Upper lobe of left lung (tissue), 6 donors: Measurements from ENCODE around the gene BLMH. TPM values are rescaled to one million over a fixed set of nuclear protein-coding genes. Genes with fewer than 3 reads are reported as not detected.

Experiments
- ATAC-seq, 2 donors: fragments of 200-7000 bp; cut with Tn5 transposase; one replicate each; pipeline ENCODE4 v1.9.1; 2022; ENCODE audit warnings: mild to moderate bottlenecking in 2 of 2, moderate library complexity in 2 of 2; ENCODE audit not compliant: low FRiP score in 2 of 2
- DNase-seq, 2 donors: peaks; one replicate each; pipeline ENCODE4 v3.0.0-alpha.2; 2019 to 2020
- H3K27ac ChIP-seq, 4 donors: fragments of 200-600 bp; sonication (generic); one replicate each; pipeline ENCODE4 v1.5.1; 2016 to 2019
- H3K27me3 ChIP-seq, 4 donors: fragments of 200-600 bp; sonication (generic); one replicate each; pipeline ENCODE4 v1.5.1; 2017 to 2019
- H3K36me3 ChIP-seq, 4 donors: fragments of 200-600 bp; sonication (generic); one replicate each; pipeline ENCODE4 v1.5.1; 2016 to 2019
- H3K4me1 ChIP-seq, 4 donors: fragments of 200-600 bp; sonication (generic); one replicate each; pipeline ENCODE4 v1.5.1; 2018 to 2019
- H3K4me3 ChIP-seq, 4 donors: fragments of 200-600 bp; sonication (generic); one replicate each; pipeline ENCODE4 v1.5.1; 2017 to 2019; ENCODE audit warnings: mild to moderate bottlenecking in 2 of 4, moderate library complexity in 1 of 4
- H3K9me3 ChIP-seq, 4 donors: fragments of 200-600 bp; sonication (generic); one replicate each; pipeline ENCODE4 v1.5.1; 2018 to 2019
- EP300 ChIP-seq, 4 donors: sonication (generic); formaldehyde crosslinking; IDR thresholded peaks; one replicate each; pipeline ENCODE4 v1.5.1; 2017; ENCODE audit warnings: antibody characterized with exemption in 4 of 4, control low read depth in 2 of 4
- POLR2A ChIP-seq, 4 donors: fragments of 450-650 bp; IDR thresholded peaks; one replicate each; pipeline ENCODE4 v1.5.1; 2016 to 2017; ENCODE audit warnings: antibody characterized with exemption in 4 of 4, mild to moderate bottlenecking in 2 of 4
- POLR2AphosphoS5 ChIP-seq, 2 donors: sonication (generic); formaldehyde crosslinking; IDR thresholded peaks; one replicate each; pipeline ENCODE4 v1.5.1; 2017; ENCODE audit warnings: antibody characterized with exemption in 2 of 2
- WGBS, 2 donors: methylation state at CpG; one replicate each; pipeline ENCODE4 v1.1.5; 2017 to 2018; 5-methylcytosine and 5-hydroxymethylcytosine counted together
- total RNA-seq, 6 donors: library from RNA; depleted of rRNA in 4 of 6; stranded (reverse); fragments of >200 nt in 4 of 6; gene quantifications; one replicate each; pipeline versions ENCODE4 v1.1.0 to v1.2.1, GENCODE V29; 2016 to 2021
- TF ChIP-seq, protein P1 (sequence below), 6 experiments: fragments of 450-650 bp in 4 of 6; fragments of 200-600 bp in 2 of 6; sonication (generic) in 2 of 6; IDR thresholded peaks; one replicate each; pipeline ENCODE4 v1.5.1; 2016 to 2019; ENCODE audit warnings: antibody characterized with exemption in 6 of 6
- donor health status: DM: no; HTN: no; CAD: no; lungs with moderate emphysema.
- donor health status: DM: no; HTN: yes; CAD: no; lungs with severe emphysema.

BLMH gene, protein sequence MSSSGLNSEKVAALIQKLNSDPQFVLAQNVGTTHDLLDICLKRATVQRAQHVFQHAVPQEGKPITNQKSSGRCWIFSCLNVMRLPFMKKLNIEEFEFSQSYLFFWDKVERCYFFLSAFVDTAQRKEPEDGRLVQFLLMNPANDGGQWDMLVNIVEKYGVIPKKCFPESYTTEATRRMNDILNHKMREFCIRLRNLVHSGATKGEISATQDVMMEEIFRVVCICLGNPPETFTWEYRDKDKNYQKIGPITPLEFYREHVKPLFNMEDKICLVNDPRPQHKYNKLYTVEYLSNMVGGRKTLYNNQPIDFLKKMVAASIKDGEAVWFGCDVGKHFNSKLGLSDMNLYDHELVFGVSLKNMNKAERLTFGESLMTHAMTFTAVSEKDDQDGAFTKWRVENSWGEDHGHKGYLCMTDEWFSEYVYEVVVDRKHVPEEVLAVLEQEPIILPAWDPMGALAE
- 10 to 100 TPM; 16.4 to 33.6 (median 22.4) TPM for total RNA-seq

DNA sequence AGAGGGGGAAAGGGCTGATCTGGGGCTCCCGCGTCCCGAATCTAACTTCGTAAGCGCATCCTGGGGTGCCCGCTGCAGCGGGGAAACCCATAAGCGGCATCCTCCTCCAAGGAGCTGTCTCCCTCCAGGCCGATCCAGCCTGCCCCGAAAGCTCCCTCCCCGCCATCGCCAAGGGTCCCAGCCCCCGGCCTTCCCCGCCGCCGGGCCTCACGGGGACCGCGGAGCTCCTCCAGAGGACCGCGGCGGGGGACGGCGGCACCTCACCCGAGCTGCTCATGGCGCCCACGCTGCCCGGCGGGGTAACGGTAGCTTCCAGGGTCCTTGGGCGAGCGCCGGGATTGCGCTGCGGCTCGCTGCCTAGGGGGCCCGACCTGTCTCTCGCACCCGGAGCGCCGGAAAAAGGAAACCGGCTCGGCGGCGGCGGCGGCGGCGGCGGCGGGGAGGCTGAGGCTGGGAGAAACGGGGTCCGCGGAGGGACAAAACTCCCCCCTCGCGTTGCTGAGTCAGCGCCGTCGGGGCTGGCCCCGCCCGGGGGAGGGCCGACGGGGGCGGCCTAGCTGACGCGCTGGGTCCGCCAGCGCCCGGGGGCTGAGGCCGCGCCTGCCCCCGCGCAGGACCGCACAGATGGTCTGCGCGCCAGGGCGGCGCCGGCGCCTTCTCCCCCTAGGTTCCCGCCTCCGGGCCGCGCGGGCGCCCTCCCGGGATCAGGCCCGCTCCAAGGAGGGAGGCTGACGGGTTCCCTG is at the start of gene BLMH:
BLMH (minus strand) TSS at position 402 of the 743 bp plus-strand sequence; CDS start at position 277, 125 bp downstream.
- H3K9me3 ChIP-seq: no peaks in the 10 kb centered on the region
- peaks cover 0 to 21% (median 7%) of the 10 kb centered on the region in 4 donors for H3K36me3 ChIP-seq
- ATAC-seq: peak; percentile 86 to 99
- peaks cover 7 to 18% (median 13%) of the 10 kb centered on the region in 4 donors for H3K4me1 ChIP-seq
- no peaks in the 10 kb centered on the region for H3K27me3 ChIP-seq
- no peak for TF ChIP-seq EP300 (IDR thresholded peaks at IDR 0.05)
- peak in 3 of 4 donors; percentile 25 to 83 (median 70) for TF ChIP-seq POLR2A (IDR thresholded peaks at IDR 0.05)
- TF ChIP-seq, protein P1, sequence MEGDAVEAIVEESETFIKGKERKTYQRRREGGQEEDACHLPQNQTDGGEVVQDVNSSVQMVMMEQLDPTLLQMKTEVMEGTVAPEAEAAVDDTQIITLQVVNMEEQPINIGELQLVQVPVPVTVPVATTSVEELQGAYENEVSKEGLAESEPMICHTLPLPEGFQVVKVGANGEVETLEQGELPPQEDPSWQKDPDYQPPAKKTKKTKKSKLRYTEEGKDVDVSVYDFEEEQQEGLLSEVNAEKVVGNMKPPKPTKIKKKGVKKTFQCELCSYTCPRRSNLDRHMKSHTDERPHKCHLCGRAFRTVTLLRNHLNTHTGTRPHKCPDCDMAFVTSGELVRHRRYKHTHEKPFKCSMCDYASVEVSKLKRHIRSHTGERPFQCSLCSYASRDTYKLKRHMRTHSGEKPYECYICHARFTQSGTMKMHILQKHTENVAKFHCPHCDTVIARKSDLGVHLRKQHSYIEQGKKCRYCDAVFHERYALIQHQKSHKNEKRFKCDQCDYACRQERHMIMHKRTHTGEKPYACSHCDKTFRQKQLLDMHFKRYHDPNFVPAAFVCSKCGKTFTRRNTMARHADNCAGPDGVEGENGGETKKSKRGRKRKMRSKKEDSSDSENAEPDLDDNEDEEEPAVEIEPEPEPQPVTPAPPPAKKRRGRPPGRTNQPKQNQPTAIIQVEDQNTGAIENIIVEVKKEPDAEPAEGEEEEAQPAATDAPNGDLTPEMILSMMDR (IDR thresholded peaks at IDR 0.05): peak in 1 of 6 experiments; percentile 7
- TF ChIP-seq POLR2AphosphoS5 (IDR thresholded peaks at IDR 0.05): peak; percentile 26 to 71
- peak within 1 kb of the TSS; percentile 72 to 85 (median 83) for H3K27ac ChIP-seq
- DNase-seq: peak; percentile 67 to 96
- H3K4me3 ChIP-seq: peak within 1 kb of the TSS; percentile 59 to 99 (median 96)
- WGBS, 2 donors: 0 to 2% methylated on average over 14 to 37 of the region's 89 CpGs

DNA sequence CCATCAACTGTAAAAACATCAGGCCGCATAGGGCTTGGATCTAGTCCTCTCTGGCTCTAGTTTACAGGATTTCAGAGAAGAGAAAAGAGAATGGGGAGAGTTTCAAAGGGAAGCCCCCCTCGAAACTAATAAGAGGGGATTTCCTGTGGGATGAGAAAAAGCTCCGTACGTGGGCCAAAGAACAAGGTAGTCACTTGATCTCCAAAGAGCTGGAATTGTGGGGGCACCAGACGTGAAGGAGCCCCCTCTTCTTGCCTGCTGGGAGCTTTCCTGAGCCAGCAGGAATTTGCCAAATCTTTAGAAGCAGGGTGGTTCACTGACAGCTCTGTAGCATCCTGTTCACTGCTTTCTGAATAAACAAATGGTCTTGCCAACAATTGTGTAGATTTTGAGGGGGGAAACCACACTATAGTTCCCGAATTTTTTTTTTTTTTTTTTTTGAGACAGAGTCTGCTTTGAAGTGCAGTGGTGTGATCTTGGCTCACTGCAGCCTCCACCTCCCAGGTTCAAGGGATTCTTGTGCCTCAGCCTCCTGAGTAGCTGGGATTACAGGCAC is 49.1 kb upstream of the BLMH start:
- TF ChIP-seq POLR2A (IDR thresholded peaks at IDR 0.05) (no peak), POLR2AphosphoS5 (IDR thresholded peaks at IDR 0.05) (no peak), EP300 (IDR thresholded peaks at IDR 0.05) (no peak)
- TF ChIP-seq, protein P1 (IDR thresholded peaks at IDR 0.05): no peak
- ATAC-seq: no peak

DNA sequence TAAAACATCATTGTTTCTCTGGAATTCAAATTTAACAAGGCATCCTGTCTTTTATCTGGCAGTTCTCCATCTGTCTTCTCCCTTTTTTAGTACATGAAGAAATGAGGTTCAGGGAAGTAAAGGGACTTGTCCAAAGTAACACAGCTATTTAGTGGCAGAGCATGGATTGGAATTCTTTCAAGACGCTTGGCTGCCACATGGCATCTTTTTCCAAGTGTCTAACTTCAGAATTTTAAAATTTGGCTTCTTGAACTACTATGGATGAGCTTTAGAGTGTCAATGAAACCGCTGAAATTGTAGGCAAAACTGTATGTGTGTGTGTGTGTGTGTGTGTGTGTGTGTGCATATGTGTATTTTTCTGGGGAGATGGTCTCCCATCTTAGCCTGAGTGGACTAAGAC is 47.3 kb upstream of the BLMH start:
- no peaks in the 10 kb centered on the region for H3K27me3 ChIP-seq
- WGBS, 2 donors: 85 to 90% methylated on average over 2 of the region's 2 CpGs
- H3K36me3 ChIP-seq: no peaks in the 10 kb centered on the region
- no peaks in the 10 kb centered on the region for H3K9me3 ChIP-seq
- no peak for TF ChIP-seq POLR2AphosphoS5 (IDR thresholded peaks at IDR 0.05)
- DNase-seq (no peak), ATAC-seq (no peak)
- peaks cover 18 to 36% (median 23%) of the 10 kb centered on the region in 4 donors for H3K4me1 ChIP-seq
- H3K27ac ChIP-seq: peak overlapping the region in 1 of 4 donors; percentile 86
- H3K4me3 ChIP-seq: no peak overlapping the region

More for the DNA sequence above, 49.1 kb upstream of the BLMH start:
- Histone ChIP-seq H3K27me3 (no peaks in the 10 kb centered on the region), H3K9me3 (no peaks in the 10 kb centered on the region), H3K27ac (peak overlapping the region; percentile 60 to 86 (median 74)), H3K36me3 (no peaks in the 10 kb centered on the region), H3K4me1 (peaks cover 34 to 53% (median 40%) of the 10 kb centered on the region in 4 donors), H3K4me3 (no peak overlapping the region)
- DNase-seq: no peak
- 28 to 35% methylated on average over 6 of the region's 6 CpGs for WGBS, 2 donors

DNA sequence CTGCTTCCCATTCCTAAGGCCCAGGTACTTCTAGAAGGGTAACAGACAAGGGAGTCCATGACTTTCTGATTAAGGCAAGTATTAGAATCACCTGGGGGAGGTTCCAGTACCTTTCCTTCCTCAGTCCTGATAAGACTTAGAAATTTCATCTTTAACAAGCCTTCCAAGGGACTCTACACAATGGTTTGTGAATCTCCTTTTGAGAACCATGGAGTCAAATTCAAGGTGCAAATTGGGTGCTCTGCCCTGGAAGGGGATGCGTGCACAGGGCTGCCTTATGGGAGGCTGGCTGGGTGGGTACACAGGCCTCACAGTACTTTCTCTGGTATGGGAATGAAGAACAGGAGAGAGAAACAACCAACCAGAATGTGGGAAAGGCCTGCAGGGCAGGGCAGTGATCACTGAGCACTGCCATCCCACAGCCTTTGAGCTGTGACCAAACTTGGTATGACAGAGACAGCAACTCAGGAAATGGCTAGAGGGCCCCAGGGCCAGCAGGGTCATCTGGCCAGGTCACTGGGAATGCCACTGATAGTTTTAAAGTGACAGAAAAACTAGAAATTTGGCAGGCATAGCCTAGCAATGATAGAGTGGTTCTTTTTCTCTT is 45.8 kb upstream of the BLMH start:
- no peaks in the 10 kb centered on the region for H3K27me3 ChIP-seq
- TF ChIP-seq POLR2AphosphoS5 (IDR thresholded peaks at IDR 0.05) (no peak), EP300 (IDR thresholded peaks at IDR 0.05) (no peak), POLR2A (IDR thresholded peaks at IDR 0.05) (no peak)
- TF ChIP-seq, protein P1 (IDR thresholded peaks at IDR 0.05): no peak
- no peaks in the 10 kb centered on the region for H3K9me3 ChIP-seq
- DNase-seq (no peak), ATAC-seq (no peak)
- no peak overlapping the region for H3K4me3 ChIP-seq
- H3K36me3 ChIP-seq: no peaks in the 10 kb centered on the region
- H3K4me1 ChIP-seq: peaks cover 13 to 29% (median 19%) of the 10 kb centered on the region in 4 donors
- WGBS, 2 donors: 87 to 100% methylated on average over 1 of the region's 1 CpG
- H3K27ac ChIP-seq: no peak overlapping the region
